GM12891 (cell line): ENCODE results near the gene RBMS3.

Source experiments
- PAX5 ChIP-seq: IDR thresholded peaks from 2 replicates; pipeline ENCODE4 v1.6.1; 2011; ENCODE audit warnings: low read length, moderate library complexity, mild to moderate bottlenecking; ENCODE audit not compliant: insufficient read depth, severe bottlenecking
- POLR2A ChIP-seq: IDR thresholded peaks from 2 replicates; pipeline ENCODE4 v1.6.1; 2011; ENCODE audit warnings: low read depth, low read length, control low read depth
- POLR2AphosphoS5 ChIP-seq: IDR thresholded peaks from 2 replicates; pipeline ENCODE4 v1.6.1; 2011; ENCODE audit warnings: low read depth, low read length, control low read depth
- POU2F2 ChIP-seq: IDR thresholded peaks from 2 replicates; pipeline ENCODE4 v1.6.1; 2011; ENCODE audit warnings: low read depth, mild to moderate bottlenecking, control low read depth, low read length, moderate library complexity
- SPI1 ChIP-seq: IDR thresholded peaks from 2 replicates; pipeline ENCODE4 v1.6.1; 2011; ENCODE audit warnings: low read depth, low read length, control low read depth
- TAF1 ChIP-seq: IDR thresholded peaks from 2 replicates; pipeline ENCODE4 v1.6.1; 2011; ENCODE audit warnings: low read depth, low read length, control low read depth

DNA sequence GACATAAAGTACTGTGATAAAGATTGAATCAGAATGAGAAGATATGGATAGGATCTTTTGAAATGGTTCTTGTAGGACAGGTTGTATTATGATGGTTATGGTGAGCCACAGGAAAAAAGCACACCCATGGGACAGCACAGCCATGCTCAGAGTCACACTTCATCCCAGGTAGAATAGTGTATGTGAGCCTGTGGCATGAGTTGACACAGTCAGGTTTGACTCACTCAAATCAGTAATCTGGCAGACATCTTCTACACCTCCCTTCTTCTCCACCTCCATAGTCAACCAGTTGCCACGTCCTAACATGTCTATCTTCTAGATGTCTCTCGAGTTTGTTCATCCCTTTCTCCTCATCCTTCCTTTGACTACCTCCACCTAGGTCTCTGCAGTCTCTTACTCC is 176.0 kb downstream of the RBMS3 start:
- TF ChIP-seq POLR2A: no peak
- TF ChIP-seq TAF1: no peak
- TF ChIP-seq PAX5: no peak
- TF ChIP-seq POLR2AphosphoS5: no peak
- no peak for TF ChIP-seq SPI1
- TF ChIP-seq POU2F2: no peak
